Activated CD8-positive, alpha-beta memory T cell treated with anti-CD3 and anti-CD28 coated beads for 48 hours (primary cell): Measurements from ENCODE around the gene GRIN3B.

Experiments
- DNase-seq, 3 experiments: peaks; one replicate each; pipeline ENCODE4 v3.0.0-alpha.2; 2020; ENCODE audit warnings: low read depth in 2 of 3, low spot score in 2 of 3

GRIN3B gene

DNA sequence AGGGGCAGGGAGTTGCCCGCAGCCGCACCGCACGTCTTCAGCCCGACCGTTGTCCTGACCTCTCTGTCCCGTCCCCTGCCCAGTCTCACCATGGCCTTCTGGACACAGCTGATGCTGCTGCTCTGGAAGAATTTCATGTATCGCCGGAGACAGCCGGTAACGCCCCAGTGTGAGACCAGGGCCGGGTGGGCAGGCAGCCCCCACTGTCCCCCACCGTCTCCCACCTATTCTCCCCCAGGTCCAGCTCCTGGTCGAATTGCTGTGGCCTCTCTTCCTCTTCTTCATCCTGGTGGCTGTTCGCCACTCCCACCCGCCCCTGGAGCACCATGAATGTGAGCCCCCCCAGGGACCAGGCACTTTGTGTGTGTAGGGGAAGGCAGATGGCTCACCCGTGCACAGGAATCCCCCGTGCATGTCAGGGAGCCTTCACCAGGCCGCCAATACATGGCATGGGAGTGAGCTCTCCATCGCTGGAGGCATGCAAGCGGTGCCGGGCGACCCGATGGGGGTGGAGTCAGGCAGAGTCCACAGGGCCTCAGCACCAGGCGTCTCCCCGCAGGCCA lies 41.1 kb downstream of the GRIN3B start:
- no peak for DNase-seq

DNA sequence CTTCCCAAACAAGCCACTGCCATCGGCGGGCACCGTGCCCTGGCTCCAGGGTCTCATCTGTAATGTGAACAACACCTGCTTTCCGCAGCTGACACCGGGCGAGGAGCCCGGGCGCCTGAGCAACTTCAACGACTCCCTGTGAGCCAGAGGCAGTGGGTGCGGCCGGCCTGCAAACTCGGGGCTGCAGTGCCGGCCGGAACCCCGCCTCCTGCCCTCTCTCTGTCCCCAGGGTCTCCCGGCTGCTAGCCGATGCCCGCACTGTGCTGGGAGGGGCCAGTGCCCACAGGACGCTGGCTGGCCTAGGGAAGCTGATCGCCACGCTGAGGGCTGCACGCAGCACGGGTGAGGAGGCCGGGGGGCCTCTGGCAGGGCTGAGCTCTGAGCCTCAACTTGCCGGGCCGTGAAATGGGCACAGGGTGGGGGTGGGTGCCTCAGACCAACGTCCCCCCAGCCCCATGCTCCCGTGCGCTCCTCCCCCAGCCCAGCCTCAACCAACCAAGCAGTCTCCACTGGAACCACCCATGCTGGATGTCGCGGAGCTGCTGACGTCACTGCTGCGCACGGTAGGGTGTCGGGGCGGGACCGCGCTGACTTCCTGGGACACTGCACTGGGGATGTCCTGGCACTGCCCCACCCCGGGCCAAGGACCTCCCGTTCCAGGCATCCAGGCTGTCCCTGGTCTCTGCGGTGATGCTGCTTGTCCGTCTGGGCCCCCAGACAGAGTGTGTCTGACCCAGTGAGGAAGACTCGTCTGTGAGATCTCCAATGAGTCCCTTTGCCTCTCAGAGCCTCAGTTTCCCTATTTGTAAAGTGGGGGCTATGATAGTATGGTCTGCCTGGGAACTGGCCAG lies 41.8 kb downstream of the GRIN3B start:
- DNase-seq: no peak

DNA sequence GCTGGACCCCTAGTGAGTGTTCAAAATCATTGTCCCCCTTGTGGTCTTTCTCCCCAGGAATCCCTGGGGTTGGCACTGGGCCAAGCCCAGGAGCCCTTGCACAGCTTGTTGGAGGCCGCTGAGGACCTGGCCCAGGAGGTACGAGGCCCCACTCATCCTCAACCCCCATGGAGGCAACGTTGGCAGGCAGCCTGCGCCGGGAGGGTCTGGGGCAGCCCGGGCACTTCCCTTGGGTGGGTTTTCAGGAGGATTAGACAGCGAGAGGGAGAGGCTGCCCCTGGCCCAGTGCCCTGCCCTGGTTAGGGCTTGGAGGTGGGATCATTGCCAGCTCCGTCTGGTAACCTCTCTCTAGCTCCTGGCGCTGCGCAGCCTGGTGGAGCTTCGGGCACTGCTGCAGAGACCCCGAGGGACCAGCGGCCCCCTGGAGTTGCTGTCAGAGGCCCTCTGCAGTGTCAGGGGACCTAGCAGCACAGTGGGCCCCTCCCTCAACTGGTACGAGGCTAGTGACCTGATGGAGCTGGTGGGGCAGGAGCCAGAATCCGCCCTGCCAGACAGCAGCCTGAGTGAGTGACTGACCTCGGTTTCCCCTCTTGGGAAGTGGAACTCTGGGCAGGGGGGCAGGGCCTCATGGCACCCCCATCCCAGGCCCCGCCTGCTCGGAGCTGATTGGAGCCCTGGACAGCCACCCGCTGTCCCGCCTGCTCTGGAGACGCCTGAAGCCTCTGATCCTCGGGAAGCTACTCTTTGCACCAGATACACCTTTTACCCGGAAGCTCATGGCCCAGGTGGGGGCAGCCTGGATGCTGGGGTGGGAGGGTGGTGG lies 42.7 kb downstream of the GRIN3B start:
- no peak for DNase-seq

DNA sequence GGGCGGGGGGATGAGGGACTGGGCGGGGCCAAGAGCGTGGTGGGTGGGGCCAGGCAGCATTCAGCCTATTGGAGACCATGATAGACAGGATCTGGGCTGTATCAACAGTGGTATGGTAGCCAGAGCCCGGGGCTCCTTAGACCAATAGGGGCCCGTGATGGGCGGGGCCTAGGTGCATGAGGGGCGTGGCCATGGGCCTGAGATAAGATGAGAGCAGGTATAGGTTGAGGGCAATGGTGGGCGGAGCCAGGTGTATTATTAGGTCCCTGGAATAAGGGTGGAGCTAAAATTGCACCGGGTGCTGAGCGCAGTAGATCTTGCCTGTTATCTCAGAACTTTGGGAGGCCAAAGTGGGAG lies 45.0 kb downstream of the GRIN3B start:
- no peak for DNase-seq

DNA sequence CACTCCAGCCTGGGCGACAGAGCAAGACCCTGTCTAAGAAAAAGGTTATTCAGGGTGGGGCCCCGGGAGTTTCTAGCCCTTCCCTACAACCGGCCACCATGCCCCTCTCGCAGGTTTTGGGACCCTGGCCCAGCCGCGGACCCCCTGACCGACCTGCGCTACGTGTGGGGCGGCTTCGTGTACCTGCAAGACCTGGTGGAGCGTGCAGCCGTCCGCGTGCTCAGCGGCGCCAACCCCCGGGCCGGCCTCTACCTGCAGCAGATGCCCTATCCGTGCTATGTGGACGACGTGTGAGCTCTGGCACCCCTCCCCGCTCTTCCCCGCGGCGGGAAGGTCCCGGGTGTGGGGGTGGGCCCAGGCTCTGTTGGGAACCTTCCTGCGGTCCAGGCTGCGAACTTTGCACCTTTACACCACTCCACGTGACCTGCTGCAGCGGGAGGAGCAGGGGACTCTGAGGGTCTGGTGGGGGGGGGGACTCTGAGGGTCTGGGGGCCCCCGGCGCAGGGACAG lies 46.0 kb downstream of the GRIN3B start:
- DNase-seq: no peak

DNA sequence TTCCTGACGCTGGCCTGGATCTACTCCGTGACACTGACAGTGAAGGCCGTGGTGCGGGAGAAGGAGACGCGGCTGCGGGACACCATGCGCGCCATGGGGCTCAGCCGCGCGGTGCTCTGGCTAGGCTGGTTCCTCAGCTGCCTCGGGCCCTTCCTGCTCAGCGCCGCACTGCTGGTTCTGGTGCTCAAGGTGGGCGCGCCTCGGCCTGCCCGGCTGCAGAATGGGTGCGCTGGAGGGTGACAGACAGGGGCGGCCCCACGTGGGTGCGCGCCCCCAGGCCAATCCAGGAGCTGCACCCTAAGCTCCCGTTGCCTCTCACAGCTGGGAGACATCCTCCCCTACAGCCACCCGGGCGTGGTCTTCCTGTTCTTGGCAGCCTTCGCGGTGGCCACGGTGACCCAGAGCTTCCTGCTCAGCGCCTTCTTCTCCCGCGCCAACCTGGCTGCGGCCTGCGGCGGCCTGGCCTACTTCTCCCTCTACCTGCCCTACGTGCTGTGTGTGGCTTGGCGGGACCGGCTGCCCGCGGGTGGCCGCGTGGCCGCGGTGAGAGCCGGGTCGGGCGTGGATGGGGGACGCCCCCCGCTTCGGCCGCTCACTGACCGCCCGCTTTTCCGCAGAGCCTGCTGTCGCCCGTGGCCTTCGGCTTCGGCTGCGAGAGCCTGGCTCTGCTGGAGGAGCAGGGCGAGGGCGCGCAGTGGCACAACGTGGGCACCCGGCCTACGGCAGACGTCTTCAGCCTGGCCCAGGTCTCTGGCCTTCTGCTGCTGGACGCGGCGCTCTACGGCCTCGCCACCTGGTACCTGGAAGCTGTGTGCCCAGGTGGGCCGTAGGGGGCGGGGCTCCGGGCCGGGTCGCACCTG lies 46.8 kb downstream of the GRIN3B start:
- DNase-seq: no peak

DNA sequence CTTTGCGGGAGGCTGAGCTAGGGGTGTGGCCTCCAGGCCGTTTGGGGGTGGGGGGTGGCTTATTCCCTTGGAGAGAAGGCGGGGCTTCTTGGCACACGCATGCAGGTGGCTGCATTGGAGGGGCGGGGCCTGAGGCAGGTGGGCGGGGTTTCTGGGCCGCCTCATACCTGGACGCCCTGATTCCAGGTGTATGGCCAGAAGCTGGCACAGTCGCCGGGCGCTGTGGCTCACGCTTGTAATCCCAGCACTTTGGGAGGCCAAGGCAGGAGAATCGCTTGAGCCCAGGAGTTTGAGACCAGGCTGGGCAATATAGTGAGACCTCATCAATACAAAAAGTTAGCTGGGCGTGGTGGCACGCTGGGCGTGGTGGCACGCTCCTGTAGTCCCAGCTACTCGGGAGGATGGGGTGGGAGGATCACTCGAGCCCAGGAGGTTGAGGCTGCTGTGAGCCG lies 47.5 kb downstream of the GRIN3B start:
- DNase-seq: no peak

DNA sequence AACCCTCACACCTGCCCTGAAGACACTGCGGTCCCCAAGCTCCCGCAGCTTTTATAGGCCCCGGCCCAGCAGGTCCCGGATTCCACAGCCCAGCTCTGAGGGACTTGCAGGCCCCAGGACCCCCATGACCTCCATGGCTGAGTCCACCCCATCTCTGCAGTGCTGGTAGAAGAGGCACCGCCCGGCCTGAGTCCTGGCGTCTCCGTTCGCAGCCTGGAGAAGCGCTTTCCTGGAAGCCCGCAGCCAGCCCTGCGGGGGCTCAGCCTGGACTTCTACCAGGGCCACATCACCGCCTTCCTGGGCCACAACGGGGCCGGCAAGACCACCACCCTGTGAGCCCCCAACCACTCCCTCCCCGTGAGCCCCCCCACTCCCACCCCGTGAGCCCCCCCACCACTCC lies 48.9 kb downstream of the GRIN3B start:
- DNase-seq: no peak

DNA sequence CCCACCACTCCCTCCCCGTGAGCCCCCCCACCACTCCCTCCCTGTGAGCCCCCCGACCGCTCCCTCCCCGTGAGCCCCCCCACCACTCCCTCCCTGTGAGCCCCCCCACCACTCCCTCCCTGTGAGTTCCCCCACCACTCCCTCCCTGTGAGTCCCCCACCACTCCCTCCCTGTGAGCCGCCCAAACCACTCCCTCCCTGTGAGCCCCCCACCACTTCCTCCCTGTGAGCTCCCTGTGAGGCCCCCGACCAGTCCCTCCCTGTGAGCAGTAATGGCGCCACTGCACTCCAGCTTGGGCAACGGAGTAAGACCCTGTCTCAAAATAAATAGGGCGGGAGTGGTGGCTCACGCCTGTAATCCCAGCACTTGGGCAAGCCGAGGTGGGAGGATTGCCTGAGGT lies 49.6 kb downstream of the GRIN3B start:
- no peak for DNase-seq

DNA sequence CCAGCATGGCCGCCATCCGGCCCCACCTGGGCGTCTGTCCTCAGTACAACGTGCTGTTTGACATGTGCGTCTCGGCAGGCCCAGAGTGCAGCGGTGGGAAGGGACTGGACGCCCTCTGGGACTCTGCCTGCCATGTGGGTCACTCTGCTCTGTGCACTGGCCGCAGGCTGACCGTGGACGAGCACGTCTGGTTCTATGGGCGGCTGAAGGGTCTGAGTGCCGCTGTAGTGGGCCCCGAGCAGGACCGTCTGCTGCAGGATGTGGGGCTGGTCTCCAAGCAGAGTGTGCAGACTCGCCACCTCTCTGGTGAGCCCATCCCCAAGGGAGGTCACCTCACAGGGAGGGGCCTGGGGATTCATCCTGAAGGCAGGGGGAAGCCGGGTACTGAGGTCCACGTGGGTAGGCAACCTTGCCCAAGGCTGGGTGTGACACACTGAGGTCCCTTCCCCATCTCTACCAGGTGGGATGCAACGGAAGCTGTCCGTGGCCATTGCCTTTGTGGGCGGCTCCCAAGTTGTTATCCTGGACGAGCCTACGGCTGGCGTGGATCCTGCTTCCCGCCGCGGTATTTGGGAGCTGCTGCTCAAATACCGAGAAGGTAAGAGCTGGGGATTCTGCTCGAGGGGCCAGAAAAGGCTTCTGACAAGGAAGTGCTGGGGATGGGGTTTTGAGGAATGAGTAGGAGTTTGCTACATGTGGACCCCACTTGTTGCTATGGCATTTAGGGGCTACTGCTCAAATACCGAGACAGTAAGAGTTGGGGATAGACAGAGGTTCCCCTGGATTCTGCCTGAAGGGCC lies 51.0 kb downstream of the GRIN3B start:
- no peak for DNase-seq

DNA sequence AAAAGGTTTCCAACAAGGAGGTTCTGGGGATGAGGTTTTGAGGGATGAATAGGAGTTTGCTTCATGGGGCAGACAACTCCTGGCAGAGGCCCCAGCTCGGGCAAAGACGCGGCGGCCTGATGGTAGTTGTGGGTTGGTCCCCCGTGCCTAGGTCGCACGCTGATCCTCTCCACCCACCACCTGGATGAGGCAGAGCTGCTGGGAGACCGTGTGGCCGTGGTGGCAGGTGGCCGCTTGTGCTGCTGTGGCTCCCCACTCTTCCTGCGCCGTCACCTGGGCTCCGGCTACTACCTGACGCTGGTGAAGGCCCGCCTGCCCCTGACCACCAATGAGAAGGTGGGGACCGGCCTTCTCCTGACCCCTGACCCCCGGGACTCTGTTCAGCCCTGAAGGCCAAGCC lies 51.6 kb downstream of the GRIN3B start:
- no peak for DNase-seq

DNA sequence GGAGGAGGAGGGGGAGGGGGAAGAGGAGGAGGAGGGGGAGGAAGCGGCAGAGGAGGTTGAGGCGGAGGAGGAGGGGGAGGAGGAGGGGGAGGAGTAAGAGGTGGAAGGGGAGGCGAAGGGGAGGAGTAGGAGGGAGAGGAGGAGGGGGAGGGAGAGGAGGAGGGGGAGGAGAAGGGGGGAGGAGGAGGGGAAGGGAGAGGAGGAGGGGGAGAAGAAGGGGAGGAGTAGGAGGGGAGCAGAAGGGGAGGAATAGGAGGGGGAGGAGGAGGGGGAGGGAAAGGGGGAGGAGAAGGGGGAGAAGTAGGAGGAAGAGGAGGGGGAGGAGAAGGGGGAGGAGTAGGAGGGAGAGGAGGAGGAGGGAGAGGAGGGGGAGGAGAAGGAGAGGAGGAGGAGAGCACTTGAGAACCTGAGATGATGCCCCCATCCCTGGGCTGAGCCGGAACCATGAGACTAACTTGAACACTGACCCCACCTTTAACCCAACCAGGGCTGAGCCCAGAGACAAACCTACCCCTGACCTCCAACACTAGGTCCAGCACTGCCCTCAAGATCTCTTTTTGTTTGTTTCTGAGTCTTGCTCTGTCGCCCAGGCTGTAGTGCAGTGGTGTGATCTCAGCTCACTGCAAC lies 52.2 kb downstream of the GRIN3B start:
- no peak for DNase-seq

DNA sequence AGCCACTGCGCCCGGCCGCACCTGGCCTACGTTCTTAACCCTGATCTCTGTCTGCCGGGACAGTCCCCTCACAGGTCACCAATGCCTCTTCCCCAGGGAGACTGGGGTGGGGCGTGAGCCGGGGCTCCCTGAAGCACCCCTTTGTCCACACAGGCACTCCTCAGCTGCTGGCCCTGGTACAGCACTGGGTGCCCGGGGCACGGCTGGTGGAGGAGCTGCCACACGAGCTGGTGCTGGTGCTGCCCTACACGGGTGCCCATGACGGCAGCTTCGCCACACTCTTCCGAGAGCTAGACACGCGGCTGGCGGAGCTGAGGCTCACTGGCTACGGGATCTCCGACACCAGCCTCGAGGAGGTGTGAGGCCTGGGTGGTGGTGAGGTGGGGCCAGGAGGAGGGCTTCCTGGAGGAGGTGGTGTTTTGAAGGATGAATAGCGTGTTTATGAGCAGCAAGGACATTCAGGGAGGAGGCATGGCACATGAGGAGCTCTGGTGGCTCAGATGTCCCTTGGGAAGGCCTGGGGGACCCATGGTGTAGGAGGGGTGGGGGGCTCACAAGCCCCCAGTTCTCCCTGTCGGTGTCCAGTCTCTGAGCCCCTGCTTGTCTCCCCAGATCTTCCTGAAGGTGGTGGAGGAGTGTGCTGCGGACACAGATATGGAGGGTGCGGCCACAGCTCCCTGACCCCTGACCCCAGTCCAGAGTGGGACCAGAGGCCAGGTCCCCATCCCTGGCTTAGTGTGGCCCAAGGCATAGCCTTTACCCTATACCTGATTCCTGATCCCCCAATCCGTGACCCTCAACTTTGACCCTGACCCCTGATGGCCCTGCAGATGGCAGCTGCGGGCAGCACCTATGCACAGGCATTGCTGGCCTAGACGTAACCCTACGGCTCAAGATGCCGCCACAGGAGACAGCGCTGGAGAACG lies 53.2 kb downstream of the GRIN3B start:
- no peak for DNase-seq

DNA sequence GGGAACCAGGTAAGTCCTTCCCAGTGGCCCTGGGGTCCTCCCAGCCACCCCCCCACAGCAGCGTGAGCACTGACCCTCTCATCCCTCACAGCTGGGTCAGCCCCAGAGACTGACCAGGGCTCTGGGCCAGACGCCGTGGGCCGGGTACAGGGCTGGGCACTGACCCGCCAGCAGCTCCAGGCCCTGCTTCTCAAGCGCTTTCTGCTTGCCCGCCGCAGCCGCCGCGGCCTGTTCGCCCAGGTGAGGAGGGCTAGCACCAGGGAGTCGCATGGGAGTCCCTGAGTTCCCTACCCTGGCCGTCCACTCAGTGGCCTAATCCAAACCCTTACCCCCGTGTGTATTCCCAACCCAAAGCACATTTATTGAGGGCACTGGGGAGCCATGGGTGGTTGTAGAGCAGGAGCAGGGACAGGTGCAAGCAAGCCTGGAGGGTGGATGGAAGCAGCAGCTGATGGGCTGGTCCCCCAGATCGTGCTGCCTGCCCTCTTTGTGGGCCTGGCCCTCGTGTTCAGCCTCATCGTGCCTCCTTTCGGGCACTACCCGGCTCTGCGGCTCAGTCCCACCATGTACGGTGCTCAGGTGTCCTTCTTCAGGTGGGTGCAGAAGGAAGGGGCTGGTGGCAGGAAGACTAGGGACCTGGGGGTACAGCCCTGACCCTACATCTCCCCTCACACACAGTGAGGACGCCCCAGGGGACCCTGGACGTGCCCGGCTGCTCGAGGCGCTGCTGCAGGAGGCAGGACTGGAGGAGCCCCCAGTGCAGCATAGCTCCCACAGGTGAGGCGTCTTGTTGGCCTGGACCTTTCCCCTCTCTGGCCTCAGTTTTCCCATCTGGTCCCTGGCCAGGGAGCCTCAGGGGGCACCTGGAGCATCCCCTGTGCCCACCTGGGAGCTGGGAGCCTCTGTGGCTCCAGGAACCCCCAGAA lies 54.1 kb downstream of the GRIN3B start:
- DNase-seq: no peak

DNA sequence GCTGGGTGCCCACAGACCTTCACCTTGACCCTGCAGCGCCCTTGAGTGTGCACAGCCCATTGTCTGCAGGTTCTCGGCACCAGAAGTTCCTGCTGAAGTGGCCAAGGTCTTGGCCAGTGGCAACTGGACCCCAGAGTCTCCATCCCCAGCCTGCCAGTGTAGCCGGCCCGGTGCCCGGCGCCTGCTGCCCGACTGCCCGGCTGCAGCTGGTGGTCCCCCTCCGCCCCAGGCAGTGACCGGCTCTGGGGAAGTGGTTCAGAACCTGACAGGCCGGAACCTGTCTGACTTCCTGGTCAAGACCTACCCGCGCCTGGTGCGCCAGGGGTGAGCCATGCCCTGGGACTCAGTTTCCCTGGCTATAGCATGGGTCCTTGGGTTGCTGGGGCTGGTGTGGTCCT lies 54.8 kb downstream of the GRIN3B start:
- no peak for DNase-seq

DNA sequence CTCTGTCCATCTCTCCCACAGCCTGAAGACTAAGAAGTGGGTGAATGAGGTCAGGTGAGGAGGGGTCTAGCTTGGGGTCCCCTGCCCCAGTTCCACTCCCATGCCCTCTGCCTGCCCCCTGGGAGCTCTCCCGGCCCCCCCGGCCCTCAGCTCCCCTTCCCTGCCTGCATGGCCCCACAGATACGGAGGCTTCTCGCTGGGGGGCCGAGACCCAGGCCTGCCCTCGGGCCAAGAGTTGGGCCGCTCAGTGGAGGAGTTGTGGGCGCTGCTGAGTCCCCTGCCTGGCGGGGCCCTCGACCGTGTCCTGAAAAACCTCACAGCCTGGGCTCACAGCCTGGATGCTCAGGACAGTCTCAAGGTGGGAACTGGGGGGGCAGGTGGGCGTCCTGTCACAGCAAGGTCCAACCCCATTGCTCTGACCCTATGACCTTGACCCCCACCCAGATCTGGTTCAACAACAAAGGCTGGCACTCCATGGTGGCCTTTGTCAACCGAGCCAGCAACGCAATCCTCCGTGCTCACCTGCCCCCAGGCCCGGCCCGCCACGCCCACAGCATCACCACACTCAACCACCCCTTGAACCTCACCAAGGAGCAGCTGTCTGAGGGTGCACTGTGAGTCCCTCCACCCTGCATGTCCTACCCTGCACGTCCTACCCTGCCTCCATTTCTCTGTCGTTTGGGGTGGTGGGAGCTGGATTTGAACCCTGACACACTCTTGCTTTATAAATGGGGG lies 55.8 kb downstream of the GRIN3B start:
- no peak for DNase-seq
